ENCODE measurements around the gene DYRK4. TPM values are rescaled to one million over a fixed set of nuclear protein-coding genes. Genes with fewer than 3 reads are reported as not detected.

The DYRK4 gene
- total and polyA plus RNA-seq, 2 of the 4 experiments (the other 2 are of a cell fraction) = 44.6 to 71.6 TPM

GRCh38 chr12:4580281-4580688, 18.3 kb downstream of the DYRK4 start:
- H3K9me1 ChIP-seq (ENCODE audit: insufficient read depth, low read length) = no peaks in the 10 kb centered on the region
- ATAC-seq (ENCODE audit: low read depth) = no peak
- no peak overlapping the region for H2BK5ac ChIP-seq (ENCODE audit: low read depth, low read length, poor library complexity, severe bottlenecking)
- no peak overlapping the region for H2AK9ac ChIP-seq (replicated peaks; ENCODE audit: low read depth, low read length, poor library complexity)
- H3K36me3 ChIP-seq (ENCODE audit: control insufficient read depth, insufficient read depth, low read length) = no peaks in the 10 kb centered on the region
- no peak overlapping the region for H3K4me2 ChIP-seq (ENCODE audit: low read depth, low read length)
- H2AFZ ChIP-seq (replicated peaks; ENCODE audit: low read length, poor library complexity) = no peak overlapping the region
- H3K23ac ChIP-seq (ENCODE audit: low read depth, low read length) = no peak overlapping the region
- H3K4me3 ChIP-seq (ENCODE audit: insufficient read depth, low read depth, low read length) = no peak overlapping the region
- no peak overlapping the region for H3K9ac ChIP-seq (ENCODE audit: low read depth, low read length)
- H2BK20ac ChIP-seq (ENCODE audit: low read depth, low read length) = no peak overlapping the region
- H3K56ac ChIP-seq (ENCODE audit: extremely low read depth, insufficient read depth, low read length) = no peak overlapping the region
- POLR2A ChIA-PET (ENCODE audit: unreplicated experiment) = no interaction called here
- H3K79me1 ChIP-seq (ENCODE audit: low read depth in 1 of 2, low read length in 2 of 2) = no peaks in the 10 kb centered on the region
- no TSS peak for BruUV-seq (replicated peaks)
- in situ Hi-C loops (cut with MboI; ENCODE audit: low sequenced_read_pairs) (no loop called here), dilution Hi-C loops (cut with HindIII; ENCODE audit: low sequenced_read_pairs, unreplicated experiment) (no loop called here), intact Hi-C loops (cut with micrococcal nuclease) (no loop called here)
- H2BK120ac ChIP-seq (ENCODE audit: low read depth, low read length) = no peak overlapping the region
- no peak overlapping the region for H3K27ac ChIP-seq (ENCODE audit: insufficient read depth, low read length)
- H3K4me1 ChIP-seq (ENCODE audit: control insufficient read depth, insufficient read depth, low read length) = no peaks in the 10 kb centered on the region
- H3K9me3 ChIP-seq (ENCODE audit: control insufficient read depth, insufficient read depth, low read length) = no peaks in the 10 kb centered on the region
- no peak overlapping the region for H4K5ac ChIP-seq (ENCODE audit: low read depth, low read length)
- no peak overlapping the region for H3K4ac ChIP-seq (ENCODE audit: low read depth, low read length)
- DNase-seq = no peak
- no peaks in the 10 kb centered on the region for H4K20me1 ChIP-seq (ENCODE audit: insufficient read depth, low read length)
- TF ChIP-seq RFX5 (IDR thresholded peaks at IDR 0.05; ENCODE audit: low read depth, low read length) = no peak
- TF ChIP-seq, protein P1, sequence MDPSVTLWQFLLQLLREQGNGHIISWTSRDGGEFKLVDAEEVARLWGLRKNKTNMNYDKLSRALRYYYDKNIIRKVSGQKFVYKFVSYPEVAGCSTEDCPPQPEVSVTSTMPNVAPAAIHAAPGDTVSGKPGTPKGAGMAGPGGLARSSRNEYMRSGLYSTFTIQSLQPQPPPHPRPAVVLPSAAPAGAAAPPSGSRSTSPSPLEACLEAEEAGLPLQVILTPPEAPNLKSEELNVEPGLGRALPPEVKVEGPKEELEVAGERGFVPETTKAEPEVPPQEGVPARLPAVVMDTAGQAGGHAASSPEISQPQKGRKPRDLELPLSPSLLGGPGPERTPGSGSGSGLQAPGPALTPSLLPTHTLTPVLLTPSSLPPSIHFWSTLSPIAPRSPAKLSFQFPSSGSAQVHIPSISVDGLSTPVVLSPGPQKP (IDR thresholded peaks at IDR 0.05; ENCODE audit: borderline replicate concordance, low read depth, low read length) = no peak
- TF ChIP-seq SMC3 (IDR thresholded peaks at IDR 0.05; ENCODE audit: low read depth, low read length) = no peak
- TF ChIP-seq, protein P2, sequence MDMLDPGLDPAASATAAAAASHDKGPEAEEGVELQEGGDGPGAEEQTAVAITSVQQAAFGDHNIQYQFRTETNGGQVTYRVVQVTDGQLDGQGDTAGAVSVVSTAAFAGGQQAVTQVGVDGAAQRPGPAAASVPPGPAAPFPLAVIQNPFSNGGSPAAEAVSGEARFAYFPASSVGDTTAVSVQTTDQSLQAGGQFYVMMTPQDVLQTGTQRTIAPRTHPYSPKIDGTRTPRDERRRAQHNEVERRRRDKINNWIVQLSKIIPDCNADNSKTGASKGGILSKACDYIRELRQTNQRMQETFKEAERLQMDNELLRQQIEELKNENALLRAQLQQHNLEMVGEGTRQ (IDR thresholded peaks at IDR 0.05; ENCODE audit: low read depth, low read length) = no peak
- no peak for TF ChIP-seq BHLHE40 (IDR thresholded peaks at IDR 0.05; ENCODE audit: low read depth, low read length)
- no peak for TF ChIP-seq CTCF (conservative IDR thresholded peaks at IDR 0.05; ENCODE audit: low read depth, low read length)
- no peak overlapping the region for H3K18ac ChIP-seq (ENCODE audit: low read depth, low read length)
- H4K91ac ChIP-seq (ENCODE audit: insufficient read depth, low read depth, low read length) = no peak overlapping the region
- H2AK5ac ChIP-seq (ENCODE audit: low read depth, low read length) = no peak overlapping the region
- peaks cover 12% of the 10 kb centered on the region for H3K27me3 ChIP-seq (ENCODE audit: control insufficient read depth, insufficient read depth, low read length)
- H4K8ac ChIP-seq (ENCODE audit: low read depth in 2 of 2, low read length in 2 of 2) = no peak overlapping the region
- WGBS, 2 experiments (ENCODE audit: extremely low coverage in 2 of 2, insufficient read length in 1 of 2) = no CpG with 5 or more reads among the region's 3 CpGs
- H3K14ac ChIP-seq (replicated peaks; ENCODE audit: low read depth, low read length) = no peak overlapping the region
- no peak overlapping the region for H2BK15ac ChIP-seq (ENCODE audit: low read depth, low read length)
- CTCF ChIA-PET = interaction anchor here (0.9 kb wide), 1 partner anchor 9 kb away, joined by 3 read pairs; no protein-coding TSS in a partner anchor

Measured in IMR-90 (cell line).